Body of pancreas (tissue), 4 donors: ENCODE data around the gene SSR1. TPM values are rescaled to one million over a fixed set of nuclear protein-coding genes. Genes with fewer than 3 reads are reported as not detected.
"Not testable (repeated sequence)": the region's sequence is repeated elsewhere in the genome, so short reads cannot be mapped to it uniquely, and the experiment has no call there.

Experiments
- ATAC-seq: fragments of 150-250 bp; one replicate; pipeline ENCODE4 v1.9.1; 2016
- DNase-seq, 4 donors: peaks; one replicate each; pipeline ENCODE4 v3.0.0-alpha.2; 2019
- H3K27ac ChIP-seq, 4 donors: fragments of 200-600 bp; sonication (generic); 1 replicate in 3 of 4; 2 replicates in 1 of 4; pipeline versions ENCODE4 v1.5.1 to v1.6.1; 2016 to 2019; ENCODE audit warnings: mild to moderate bottlenecking in 1 of 4, mixed read lengths in 1 of 4, moderate library complexity in 1 of 4
- H3K27me3 ChIP-seq, 2 donors: fragments of 200-600 bp; sonication (generic); one replicate each; pipeline ENCODE4 v1.6.0; 2016; ENCODE audit warnings: mild to moderate bottlenecking in 1 of 2
- H3K36me3 ChIP-seq, 2 donors: fragments of 200-600 bp; sonication (generic); replicated peaks in 1 of 2; 2 replicates each; pipeline ENCODE4 v1.5.1; 2016; ENCODE audit warnings: low read depth in 2 of 2; ENCODE audit not compliant: insufficient read depth in 1 of 2
- H3K4me1 ChIP-seq: fragments of 200-600 bp; sonication (generic); one replicate; pipeline ENCODE4 v1.6.0; 2016
- H3K4me3 ChIP-seq, 2 donors: fragments of 200-600 bp; sonication (generic); 1 replicate in 1 of 2; 2 replicates in 1 of 2; pipeline ENCODE4 v1.5.1; 2016 to 2019
- H3K9me3 ChIP-seq, 3 donors: fragments of 200-600 bp; sonication (generic); 1 replicate in 2 of 3; 2 replicates in 1 of 3; pipeline ENCODE4 v1.5.1; 2016
- POLR2A ChIP-seq, 3 donors: fragments of 450-650 bp; IDR thresholded peaks; one replicate each; pipeline ENCODE4 v1.6.1; 2016; ENCODE audit warnings: antibody characterized with exemption in 3 of 3, mild to moderate bottlenecking in 2 of 3
- WGBS, 2 donors: methylation state at CpG; one replicate each; pipeline ENCODE4 v1.1.5; 2017; 5-methylcytosine and 5-hydroxymethylcytosine counted together
- intact Hi-C: fragments of 100-400 bp; cut with DNase I; formaldehyde crosslinking; loops from one replicate; pipeline ENCODE4 v1.15.1; 2023
- total RNA-seq, 2 donors: library from RNA; depleted of rRNA; stranded (reverse); fragments of >200 nt; gene quantifications; one replicate each; pipeline ENCODE4 v1.1.0, GENCODE V29; 2016
- TF ChIP-seq, protein P1 (sequence below), 7 experiments: fragments of 450-650 bp in 4 of 7; fragments of 200-600 bp in 3 of 7; sonication (generic) in 3 of 7; IDR thresholded peaks; one replicate each; pipeline ENCODE4 v1.5.1; 2016 to 2019; ENCODE audit warnings: antibody characterized with exemption in 7 of 7

SSR1 gene
- total RNA-seq, 2 donors from 2014 or later: 50.1 TPM

DNA sequence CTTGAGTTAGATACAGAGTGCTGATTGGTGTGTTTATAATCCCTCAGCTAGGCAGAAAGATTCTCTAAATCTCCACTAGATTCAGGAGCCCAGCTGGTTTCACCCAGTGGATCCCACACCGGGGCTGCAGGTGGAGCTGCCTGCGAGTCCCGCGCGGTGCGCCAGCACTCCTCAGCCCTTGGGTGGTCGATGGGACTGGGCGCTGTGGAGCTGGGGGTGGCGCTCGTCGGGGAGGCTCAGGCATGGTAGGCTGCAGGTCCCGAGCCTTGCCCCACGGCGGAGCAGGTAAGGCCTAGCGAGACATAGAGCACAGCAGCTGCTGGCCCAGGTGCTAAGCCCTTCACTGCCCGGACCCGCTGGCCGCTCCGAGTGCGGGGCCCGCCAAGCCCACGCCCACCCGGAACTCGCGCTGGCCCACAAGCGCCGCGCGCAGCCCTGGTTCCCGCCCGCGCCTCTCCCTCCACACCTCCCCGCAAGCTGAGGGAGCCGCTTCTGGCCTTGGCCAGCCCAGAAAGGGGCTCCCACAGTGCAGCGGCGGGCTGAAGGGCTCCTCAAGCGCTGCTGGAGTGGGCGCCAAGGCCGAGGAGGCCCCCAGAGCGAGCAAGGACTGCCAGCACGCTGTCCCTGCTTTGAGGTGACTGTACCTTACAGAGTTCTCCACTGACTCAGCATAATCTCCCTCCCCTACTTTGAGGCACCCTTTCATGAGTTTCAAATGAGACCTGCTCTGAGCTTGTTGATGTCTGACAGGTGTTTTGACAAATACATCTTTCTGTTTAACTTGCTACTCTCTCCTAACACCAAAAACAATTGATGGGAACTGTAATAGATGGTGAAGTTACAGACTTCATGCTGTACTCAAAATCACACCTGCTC lies 3.9 kb upstream of the SSR1 start:
- Histone ChIP-seq H3K4me3 (no peak overlapping the region), H3K4me1 (peaks cover 5% of the 10 kb centered on the region), H3K9me3 (no peaks in the 10 kb centered on the region), H3K36me3 (no peaks in the 10 kb centered on the region), H3K27ac (no peak overlapping the region), H3K27me3 (no peaks in the 10 kb centered on the region)
- no peak for DNase-seq
- intact Hi-C loops: no loop called here
- no peak for TF ChIP-seq POLR2A (IDR thresholded peaks at IDR 0.05)
- TF ChIP-seq, protein P1, sequence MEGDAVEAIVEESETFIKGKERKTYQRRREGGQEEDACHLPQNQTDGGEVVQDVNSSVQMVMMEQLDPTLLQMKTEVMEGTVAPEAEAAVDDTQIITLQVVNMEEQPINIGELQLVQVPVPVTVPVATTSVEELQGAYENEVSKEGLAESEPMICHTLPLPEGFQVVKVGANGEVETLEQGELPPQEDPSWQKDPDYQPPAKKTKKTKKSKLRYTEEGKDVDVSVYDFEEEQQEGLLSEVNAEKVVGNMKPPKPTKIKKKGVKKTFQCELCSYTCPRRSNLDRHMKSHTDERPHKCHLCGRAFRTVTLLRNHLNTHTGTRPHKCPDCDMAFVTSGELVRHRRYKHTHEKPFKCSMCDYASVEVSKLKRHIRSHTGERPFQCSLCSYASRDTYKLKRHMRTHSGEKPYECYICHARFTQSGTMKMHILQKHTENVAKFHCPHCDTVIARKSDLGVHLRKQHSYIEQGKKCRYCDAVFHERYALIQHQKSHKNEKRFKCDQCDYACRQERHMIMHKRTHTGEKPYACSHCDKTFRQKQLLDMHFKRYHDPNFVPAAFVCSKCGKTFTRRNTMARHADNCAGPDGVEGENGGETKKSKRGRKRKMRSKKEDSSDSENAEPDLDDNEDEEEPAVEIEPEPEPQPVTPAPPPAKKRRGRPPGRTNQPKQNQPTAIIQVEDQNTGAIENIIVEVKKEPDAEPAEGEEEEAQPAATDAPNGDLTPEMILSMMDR (IDR thresholded peaks at IDR 0.05): no peak
- 94 to 95% methylated on average over 13 to 40 of the region's 41 CpGs for WGBS, 2 donors
- ATAC-seq: no peak

DNA sequence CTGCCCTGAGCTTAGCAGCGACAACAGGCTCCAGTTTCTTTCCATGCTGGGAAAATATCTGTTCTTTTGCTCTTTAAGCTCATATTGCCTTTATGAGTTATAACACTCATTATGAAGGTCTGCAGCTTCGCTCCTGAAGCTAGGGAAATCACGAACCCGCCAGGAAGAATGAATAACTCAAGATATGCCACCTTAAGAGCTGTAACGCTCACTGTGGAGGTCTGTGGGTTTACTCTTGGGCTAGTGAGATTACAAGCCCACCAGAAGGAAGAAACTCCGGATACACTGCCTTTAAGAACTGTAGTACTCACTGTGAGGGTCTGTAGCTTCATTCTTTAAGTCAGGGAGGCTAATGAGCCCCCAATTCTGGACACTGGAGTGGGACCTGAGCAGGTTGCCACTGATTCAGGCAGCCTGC lies 3.0 kb upstream of the SSR1 start:
- Histone ChIP-seq H3K9me3 (no peaks in the 10 kb centered on the region), H3K4me1 (peaks cover 8% of the 10 kb centered on the region), H3K4me3 (no peak overlapping the region), H3K27ac (no peak overlapping the region), H3K27me3 (no peaks in the 10 kb centered on the region), H3K36me3 (no peaks in the 10 kb centered on the region)
- DNase-seq: no peak
- no peak for ATAC-seq
- TF ChIP-seq POLR2A (IDR thresholded peaks at IDR 0.05): no peak
- TF ChIP-seq, protein P1 (IDR thresholded peaks at IDR 0.05): no peak
- intact Hi-C loops: no loop called here
- 83 to 97% methylated on average over 6 of the region's 6 CpGs for WGBS, 2 donors

DNA sequence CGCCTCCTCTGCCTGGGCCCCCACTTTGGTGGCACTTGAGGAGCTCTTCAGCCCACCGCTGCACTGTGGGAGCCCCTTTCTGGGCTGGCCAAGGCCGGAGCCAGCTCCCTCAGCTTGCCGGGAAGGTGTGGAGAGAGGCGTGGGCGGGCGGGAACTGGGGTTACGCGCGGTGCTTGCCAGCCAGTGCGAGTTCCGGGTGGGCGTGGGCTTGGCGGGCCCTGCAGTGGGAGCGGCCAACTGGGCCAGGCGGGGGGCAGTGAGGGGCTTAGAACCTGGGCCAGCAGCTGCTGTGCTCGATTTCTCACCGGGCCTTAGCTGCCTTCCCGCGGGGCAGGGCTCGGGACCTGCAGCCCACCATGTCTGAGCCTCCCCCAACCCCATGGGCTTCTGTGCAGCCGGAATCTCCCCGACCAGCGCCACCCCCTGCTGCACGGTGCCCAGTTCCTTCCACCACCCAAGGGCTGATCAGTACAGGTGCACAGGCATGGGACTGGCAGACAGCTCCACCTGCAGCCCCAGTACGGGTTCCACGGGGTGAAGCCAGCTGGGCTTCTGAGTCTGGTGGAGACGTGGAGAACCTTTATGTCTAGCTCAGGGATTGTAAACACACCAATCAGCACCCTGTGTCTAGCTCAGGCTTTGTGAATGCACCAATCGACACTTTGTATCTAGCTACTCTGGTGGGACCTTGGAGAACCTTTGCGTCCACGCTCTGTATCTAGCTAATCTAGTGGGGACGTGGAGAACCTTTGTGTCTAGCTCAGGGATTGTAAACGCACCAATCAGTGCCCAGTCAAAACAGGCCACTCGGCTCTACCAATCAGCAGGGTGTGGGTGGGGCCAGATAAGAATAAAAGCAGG lies 2.3 kb upstream of the SSR1 start:
- DNase-seq, intact Hi-C loops: not testable (repeated sequence)
- WGBS, 2 donors: 89 to 96% methylated on average over 22 to 26 of the region's 34 CpGs

DNA sequence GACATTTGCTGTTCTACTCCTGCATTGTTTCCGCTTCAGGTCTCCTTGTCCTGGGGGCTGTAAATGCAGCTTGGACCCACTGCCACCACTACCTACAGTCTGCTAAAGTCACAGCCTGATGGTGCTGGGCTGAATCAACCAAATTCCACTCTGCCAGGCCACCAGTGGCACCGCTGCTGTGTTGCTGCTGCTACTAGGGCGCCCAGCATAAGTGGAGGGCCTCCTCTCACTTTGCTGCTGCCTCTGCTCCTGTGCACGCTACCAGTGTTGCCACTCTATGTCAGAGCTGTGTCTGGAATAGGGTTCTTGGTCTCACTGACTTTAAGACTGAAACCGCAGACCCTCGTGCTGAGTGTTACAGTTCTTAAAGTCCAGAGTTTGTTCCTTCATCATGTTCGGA lies 1.4 kb upstream of the SSR1 start:
- DNase-seq: no peak
- Histone ChIP-seq H3K36me3 (peaks cover 0 to under 1% of the 10 kb centered on the region in 2 donors), H3K9me3 (no peaks in the 10 kb centered on the region), H3K4me3 (no peak overlapping the region), H3K27ac (no peak overlapping the region), H3K4me1 (peaks cover 20% of the 10 kb centered on the region), H3K27me3 (no peaks in the 10 kb centered on the region)
- ATAC-seq: no peak
- no peak for TF ChIP-seq POLR2A (IDR thresholded peaks at IDR 0.05)
- TF ChIP-seq, protein P1 (IDR thresholded peaks at IDR 0.05): no peak
- WGBS, 2 donors: 91 to 100% methylated on average over 2 to 7 of the region's 7 CpGs
- intact Hi-C loops: no loop called here

More for the DNA sequence above, 2.3 kb upstream of the SSR1 start:
- H3K36me3 ChIP-seq, H3K27me3 ChIP-seq, H3K27ac ChIP-seq, ATAC-seq, H3K9me3 ChIP-seq, H3K4me3 ChIP-seq: not testable (repeated sequence)
- H3K4me1 ChIP-seq: peaks cover 14% of the 10 kb centered on the region

DNA sequence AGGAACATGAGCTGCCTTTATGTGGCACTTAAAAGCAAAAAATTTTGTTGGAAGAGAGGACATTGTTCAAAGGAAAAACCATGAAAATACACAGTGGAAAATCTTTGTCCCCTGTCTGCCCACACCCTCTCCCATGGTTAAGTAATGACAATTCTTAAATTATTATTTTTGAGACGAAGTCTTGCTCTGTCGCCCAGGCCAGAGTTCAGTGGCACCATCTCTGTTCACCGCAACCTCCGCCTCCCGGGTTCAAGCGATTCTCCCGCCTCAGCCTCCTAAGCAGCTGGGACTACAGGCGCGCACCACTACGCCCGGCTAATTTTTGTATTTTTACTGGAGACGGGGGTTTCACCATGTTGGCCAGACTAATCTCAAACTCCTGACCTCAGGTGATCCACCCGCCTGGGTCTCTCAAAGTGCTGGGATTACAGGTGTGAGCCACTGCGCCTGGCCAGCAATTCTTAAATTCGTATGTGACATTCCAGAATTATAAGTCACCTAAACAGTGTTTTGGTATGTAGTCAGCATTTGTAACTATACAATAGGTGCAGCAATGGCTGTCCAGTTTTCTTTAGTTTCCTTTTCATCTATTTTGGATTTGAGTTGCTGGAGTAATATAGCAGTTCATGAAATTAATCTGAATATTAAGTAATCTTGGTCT lies 636 bp upstream of the SSR1 start:
- 70 to 77% methylated on average over 15 of the region's 15 CpGs for WGBS, 2 donors

More for the DNA sequence above, 636 bp upstream of the SSR1 start:
- H3K4me1 ChIP-seq: peaks cover 28% of the 10 kb centered on the region
- H3K9me3 ChIP-seq: no peaks in the 10 kb centered on the region
- ATAC-seq (no peak), DNase-seq (no peak)
- TF ChIP-seq, protein P1 (IDR thresholded peaks at IDR 0.05): no peak
- no peak for TF ChIP-seq POLR2A (IDR thresholded peaks at IDR 0.05)
- intact Hi-C loops: no loop called here
- no peaks in the 10 kb centered on the region for H3K27me3 ChIP-seq
- H3K4me3 ChIP-seq: no peak overlapping the region
- peak overlapping the region; percentile 92 to 99 (median 94) for H3K27ac ChIP-seq
- peaks cover 0 to 6% of the 10 kb centered on the region in 2 donors for H3K36me3 ChIP-seq
